ENCODE results near the gene ANKRD13A.
A peak's percentile ranks its signal among the peaks of the same experiment; 100 is the strongest.

ANKRD13A gene

DNA sequence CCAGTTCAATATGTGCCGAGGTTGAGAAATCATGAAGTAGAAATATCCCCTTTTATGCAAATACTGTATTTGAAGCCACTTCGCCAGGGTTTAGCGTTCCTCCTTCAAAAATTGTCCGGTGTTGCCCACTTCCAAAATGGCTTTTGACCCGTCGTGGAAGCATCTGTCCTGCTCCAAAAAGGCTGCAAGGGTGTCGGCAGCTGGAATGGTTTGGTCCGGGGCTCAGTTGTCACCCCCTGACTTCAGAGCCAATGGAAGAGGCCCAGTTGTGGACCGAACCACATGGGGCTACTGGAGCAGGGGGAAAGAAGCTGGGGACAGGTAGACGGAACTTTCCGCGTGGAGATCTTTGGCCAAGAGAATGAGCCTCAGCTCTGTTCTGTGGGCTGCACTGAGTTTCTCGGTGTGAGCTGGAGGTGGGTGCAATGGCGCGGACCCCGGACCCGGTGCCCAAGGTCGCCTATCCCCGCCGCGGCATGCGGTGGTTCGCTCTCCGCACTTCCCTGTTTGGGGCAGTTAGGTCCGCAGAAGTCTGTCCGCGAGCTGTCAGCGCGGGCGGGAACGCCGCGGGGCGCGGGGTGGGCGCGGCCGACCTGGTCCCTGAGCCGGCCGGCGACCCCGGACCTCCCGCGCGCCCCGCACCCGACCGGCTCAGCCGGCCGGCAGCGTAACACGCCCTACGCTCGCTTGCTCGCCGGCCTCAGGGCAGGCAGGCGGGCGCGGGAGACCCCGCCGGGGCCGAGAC lies at the start of gene ANKRD13A:
Gene ANKRD13A, plus strand, starts transcription at position 527 of the 745 bp plus-strand sequence. CDS start 259 bp downstream, outside the sequence.
- peak; percentile 69 to 75 (median 71) for DNase-seq (ENCODE audit: low read depth in 3 of 3)

GRCh38 chr12:109950625-109951024 lies 48.6 kb upstream of the ANKRD13A start:
- no peak for DNase-seq (ENCODE audit: low read depth in 3 of 3)

DNA sequence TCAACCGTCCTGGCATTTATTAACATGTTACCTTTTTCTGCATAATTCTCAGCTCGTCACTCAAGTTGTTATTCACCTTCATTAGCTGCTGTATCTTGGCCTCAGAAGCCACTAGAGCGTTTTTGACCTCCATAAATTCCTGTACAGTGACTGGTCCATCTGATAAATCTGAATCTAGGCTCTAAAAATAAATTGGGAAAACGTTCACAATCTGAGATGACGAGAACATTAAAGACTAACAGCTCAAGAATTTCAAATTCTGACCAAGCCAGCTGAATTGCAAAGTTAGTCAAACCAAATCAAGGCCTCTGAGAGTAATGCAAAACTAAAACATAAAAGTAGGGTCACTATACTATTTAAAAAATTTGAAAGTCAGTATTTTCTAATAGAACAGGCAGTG lies 48.1 kb upstream of the ANKRD13A start:
- DNase-seq (ENCODE audit: low read depth in 3 of 3) = no peak

GRCh38 chr12:109951751-109952150 lies 47.5 kb upstream of the ANKRD13A start:
- DNase-seq (ENCODE audit: low read depth in 3 of 3) = no peak

- no peak for DNase-seq (ENCODE audit: low read depth in 3 of 3)
These were observed 46.9 kb upstream of the ANKRD13A start for GRCh38 chr12:109952160-109952858.

- no peak for DNase-seq (ENCODE audit: low read depth in 3 of 3)
These were observed 46.4 kb upstream of the ANKRD13A start for GRCh38 chr12:109952873-109953272.

DNA sequence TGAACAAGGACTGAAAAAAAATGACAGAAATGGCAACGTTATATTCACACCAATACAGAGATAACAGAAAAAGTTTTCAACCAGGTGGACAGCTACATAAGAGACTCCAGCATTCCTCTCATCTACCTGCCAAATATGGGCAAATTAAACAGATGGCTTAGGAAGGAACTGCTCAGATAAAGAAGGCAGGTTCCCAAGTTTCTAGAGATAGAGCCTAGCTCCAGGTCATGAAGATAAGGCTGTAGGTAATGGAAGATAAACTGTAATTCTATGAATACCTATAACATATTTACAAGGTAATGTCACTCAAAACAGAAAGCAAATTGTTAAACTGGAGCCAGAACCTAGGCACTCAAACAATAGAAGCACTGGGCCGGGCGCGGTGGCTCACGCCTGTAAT lies 45.6 kb upstream of the ANKRD13A start:
- no peak for DNase-seq (ENCODE audit: low read depth in 3 of 3)

DNA sequence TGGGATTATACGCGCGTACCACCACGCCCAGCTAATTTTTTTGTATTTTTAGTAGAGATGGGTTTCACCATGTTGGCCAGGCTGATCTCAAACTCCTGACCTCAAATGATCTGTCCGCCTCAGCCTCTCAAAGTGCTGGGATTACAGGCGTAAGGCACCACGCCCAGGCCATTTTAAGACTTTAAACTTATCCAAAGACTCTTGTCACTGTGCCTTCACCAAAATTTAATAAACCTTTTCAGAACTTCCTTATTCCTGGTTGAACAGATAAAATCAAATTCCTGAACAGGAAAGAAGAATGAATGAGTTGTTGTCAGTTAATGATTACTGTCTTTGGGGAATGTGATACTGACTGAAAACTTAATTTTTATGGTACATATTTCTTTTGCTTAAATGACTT lies 40.9 kb upstream of the ANKRD13A start:
- no peak for DNase-seq (ENCODE audit: low read depth in 3 of 3)

DNA sequence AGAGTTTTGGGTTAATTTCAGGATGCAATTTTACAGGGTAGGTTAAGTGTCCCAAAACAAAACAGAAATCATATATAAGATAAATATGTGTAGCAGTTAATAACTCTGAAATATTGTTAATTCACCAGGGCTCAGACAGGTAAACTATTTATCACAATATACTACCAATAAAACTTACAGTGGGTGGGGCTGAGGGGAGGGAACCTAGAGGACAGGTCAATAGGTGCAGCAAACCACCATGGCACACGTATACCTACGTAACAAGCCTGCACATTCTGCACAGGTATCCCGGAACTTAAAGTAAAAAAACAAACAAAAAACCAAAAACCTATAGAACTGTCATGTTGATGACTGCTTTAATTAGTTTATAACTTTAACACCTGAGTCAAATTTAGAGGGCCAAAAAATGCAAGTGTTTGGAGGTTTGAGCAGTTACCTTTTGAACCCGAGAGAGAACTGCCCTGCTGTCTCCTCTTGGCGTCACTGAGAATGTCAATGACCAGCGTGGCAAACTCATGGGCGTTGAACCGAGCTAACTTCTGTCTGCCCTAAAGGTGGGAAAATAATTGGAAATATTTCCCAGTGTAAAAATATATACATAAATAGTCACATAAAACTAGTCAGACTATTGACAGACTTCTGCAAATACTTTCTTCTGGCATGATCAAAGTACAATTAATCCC lies 39.7 kb upstream of the ANKRD13A start:
- DNase-seq (ENCODE audit: low read depth in 3 of 3) = no peak

DNA sequence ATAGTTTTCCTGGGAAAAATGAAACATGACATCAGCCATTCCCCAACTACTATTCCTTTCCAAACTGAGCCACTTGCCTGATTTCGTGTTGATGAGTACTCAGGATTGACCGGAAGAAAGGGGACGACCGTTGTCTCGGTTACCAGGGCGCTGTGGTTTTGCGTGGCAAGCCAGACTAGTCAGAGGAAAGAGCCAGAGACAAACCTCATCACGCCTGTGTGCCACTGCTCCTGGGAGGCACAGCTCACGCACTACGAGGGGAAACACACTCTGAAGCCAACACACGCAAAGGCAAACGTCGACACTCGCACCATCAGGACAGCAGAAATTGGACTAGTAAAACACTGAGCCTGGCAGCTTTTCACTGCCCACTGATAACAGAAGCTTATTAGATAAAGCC lies 38.0 kb upstream of the ANKRD13A start:
- DNase-seq (ENCODE audit: low read depth in 3 of 3) = no peak

DNA sequence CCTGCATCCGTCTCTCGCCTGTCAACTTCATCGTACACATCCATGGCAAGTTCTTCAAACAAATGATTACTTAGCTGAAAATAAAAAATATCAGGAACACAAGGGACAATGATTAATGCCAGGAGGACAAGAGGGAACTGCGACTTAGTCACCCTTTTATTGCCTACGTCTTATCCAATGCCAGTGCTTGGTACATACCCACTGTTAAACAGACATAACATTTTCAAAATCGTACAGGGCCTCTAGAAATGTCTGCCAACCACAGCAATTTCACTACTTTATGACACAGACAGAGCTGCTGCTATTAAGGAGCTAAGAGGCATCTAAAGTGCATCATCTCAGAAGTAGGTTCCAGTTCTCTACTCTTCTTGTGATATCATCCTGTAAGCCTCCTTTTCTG lies 37.6 kb upstream of the ANKRD13A start:
- no peak for DNase-seq (ENCODE audit: low read depth in 3 of 3)

DNA sequence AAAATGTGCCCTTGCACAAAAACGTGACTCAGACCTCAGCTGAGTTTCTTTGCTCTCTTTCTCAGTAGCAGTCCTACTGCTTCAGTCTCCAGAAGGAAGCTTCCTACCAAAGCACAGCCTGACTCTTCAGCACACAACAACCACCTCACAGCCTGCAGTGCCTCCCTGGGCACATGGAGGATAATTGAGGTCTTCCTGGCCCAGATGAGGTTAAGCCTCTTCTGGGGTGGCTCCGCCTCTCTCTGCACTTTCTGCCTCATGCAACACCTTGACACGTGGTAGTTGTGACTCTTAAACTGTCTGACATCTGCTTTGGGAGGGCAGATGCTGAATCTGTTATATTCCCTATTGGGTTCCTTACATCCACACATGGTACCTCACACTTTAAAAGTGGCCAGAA lies 36.8 kb upstream of the ANKRD13A start:
- no peak for DNase-seq (ENCODE audit: low read depth in 3 of 3)

- DNase-seq (ENCODE audit: low read depth in 3 of 3) = no peak
These were observed 35.9 kb upstream of the ANKRD13A start for GRCh38 chr12:109963330-109963729.

GRCh38 chr12:109963743-109964429 lies 35.3 kb upstream of the ANKRD13A start:
- DNase-seq (ENCODE audit: low read depth in 3 of 3) = no peak

GRCh38 chr12:109966546-109966945 lies 32.7 kb upstream of the ANKRD13A start:
- DNase-seq (ENCODE audit: low read depth in 3 of 3) = no peak

- no peak for DNase-seq (ENCODE audit: low read depth in 3 of 3)
These were observed 31.7 kb upstream of the ANKRD13A start for GRCh38 chr12:109967383-109968031.

- DNase-seq (ENCODE audit: low read depth in 3 of 3) = no peak
These were observed 31.2 kb upstream of the ANKRD13A start for GRCh38 chr12:109968032-109968420.

DNA sequence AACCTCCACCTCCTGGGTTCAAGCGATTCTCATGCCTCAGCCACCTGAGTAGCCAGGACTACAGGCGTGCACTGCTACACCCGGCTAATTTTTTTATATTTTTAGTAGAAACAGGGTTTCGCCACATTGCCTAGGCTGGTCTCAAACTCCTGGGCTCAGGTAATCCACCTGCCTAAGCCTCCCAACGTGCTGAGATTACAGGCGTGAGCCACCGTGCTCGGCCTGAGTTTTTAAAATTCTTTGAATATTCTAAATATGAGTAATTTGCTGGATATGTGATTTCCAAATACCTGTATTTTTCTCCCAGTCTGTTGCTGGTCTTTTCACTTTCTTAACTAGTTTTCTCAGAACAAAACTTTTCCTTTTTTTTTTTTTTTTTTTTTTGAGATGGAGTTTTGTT lies 30.4 kb upstream of the ANKRD13A start:
- no peak for DNase-seq (ENCODE audit: low read depth in 3 of 3)

- DNase-seq (ENCODE audit: low read depth in 3 of 3) = no peak
These were observed 26.4 kb upstream of the ANKRD13A start for GRCh38 chr12:109972821-109973220.

DNA sequence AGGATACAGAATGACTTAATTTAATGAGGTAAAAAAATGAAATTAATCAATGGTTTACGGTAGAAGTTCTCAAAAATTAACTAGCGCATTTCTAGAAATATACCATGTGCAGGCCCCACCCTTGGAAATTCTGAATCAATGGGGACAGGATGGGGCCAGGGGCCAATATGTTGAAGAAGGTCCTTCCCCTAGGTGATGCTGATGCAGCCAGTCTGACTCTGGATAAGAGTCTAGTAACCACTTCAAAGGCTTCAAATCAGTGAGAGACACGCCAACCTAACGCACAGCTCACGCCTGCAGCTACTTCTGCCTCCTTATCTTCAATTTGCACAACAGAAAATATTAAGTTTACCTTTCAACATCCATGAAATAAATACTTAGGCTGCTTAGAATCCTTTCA lies 17.9 kb upstream of the ANKRD13A start:
- DNase-seq (ENCODE audit: low read depth in 3 of 3) = peak in 2 of 3 experiments; percentile 33 to 41

GRCh38 chr12:109982210-109982609 lies 17.0 kb upstream of the ANKRD13A start:
- no peak for DNase-seq (ENCODE audit: low read depth in 3 of 3)
